ENCODE measurements around the gene MMGT1.
A peak's percentile ranks its signal among the peaks of the same experiment; 100 is the strongest.

Gene MMGT1

DNA sequence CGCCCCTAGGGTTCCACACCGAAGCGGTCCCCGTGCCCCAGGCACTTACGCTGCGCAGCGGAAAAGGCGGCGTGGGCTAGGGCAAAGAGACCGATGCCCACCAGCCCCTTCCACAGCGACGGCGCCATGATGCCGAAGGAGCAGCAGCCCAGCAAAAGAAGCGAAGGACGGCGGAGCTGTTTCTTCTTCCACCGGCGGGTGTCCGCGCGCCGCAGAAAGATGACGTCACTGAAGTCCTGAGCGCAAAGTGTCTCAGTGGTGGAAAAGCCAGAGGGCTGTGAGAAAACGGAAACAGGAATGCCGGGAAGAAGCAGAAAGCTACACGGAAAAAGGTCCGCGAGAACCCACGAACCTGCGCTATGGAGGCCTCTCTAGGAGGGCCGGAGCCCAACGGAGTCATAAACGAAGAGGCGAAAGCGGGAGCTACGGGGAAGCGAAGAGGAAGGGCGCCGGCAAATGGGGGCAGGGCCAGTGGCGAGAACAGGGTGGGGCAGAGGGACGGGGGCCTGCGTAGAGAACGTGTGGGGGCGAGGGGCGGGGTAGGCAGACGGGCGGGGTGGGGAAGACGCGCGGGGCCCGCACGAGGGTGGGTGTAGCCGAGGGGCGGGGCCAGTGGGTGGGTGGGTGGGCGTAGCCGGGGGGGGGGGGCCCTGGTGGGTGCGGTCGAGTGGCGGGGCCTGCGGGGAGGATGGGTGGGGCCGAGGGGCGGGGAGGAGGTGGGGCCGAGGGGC is at the start of gene MMGT1:
Gene MMGT1 (minus strand): TSS at position 441 of the 731 bp plus-strand sequence. CDS start 313 bp downstream, at position 128.
- peak; percentile 80 for DNase-seq

DNA sequence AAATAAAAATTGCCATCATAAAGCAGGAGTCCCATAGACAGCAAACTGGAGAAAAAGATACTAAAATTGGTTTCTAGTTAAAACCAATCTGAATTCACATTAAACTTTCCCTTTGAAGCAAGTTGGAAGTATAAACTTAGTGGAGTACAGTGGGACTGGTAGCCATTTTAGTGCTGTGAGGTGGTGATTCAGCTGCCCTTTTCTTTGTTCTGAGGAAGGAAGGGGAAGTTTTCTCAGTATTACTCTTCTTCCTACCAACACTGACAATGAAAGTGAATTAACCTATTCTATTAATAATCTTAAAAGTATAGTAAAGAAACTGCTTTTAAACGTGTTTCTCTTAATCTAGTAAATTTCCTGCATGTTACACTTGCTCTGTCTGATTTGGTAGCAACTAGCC is 48.1 kb upstream of the MMGT1 start:
- DNase-seq, result peak; percentile 26

DNA sequence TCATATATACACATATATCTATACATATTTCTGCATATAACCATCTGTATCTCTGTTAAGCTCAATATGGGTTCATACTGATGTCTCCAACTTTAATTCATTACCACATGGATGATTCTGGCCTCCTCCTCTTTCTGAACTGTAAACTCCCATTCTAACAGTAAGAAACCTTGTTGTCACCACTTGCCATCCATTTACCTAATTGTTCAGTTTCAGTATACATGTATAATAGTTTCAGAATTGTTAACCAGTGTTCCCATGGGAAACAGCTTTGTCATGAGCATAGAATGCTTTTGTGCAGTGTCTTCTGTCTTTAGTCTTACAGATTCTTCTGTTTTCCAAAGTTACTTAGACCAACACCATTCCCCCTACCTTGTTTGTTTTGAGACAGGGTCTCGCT is 47.4 kb upstream of the MMGT1 start:
- peak; percentile 10 for DNase-seq

DNA sequence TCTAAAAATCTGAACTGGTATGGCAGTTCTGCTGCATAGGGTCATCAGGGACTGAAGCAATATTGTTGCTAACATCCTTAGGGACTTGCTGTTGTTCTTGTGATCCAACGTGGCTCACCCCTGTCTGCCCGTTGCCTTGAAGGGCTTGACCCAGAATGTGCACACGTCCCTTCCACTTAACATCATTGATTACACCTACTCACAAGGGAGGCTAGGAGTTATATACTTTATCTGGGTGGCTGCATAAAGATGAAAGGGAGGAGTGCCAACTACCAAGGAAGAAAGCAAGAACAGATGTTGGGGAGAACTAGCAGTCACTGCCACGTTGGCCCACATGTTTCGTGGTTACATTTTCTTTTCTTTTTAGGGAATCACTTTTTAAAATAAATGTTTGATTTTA is 45.4 kb upstream of the MMGT1 start:
- no peak for DNase-seq

DNA sequence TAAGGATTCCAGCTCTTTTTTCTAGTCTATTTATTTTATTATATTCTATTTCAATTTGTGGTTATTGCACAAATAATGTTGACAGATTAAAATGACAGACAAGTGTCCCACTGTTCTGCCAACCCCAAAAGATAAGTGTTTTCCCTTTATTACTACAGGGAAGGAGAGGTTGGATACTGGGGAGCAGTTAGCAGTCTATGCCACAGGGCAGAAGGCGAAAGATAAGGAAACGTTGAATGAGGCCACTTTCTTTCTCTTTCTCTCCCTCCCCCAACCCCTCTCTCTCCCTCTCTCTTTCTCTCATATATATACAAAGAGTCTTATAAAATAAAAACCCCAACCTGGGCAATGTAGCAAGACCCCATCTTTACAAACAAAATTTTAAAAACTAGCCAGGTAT is 43.1 kb upstream of the MMGT1 start:
- no peak for DNase-seq

DNA sequence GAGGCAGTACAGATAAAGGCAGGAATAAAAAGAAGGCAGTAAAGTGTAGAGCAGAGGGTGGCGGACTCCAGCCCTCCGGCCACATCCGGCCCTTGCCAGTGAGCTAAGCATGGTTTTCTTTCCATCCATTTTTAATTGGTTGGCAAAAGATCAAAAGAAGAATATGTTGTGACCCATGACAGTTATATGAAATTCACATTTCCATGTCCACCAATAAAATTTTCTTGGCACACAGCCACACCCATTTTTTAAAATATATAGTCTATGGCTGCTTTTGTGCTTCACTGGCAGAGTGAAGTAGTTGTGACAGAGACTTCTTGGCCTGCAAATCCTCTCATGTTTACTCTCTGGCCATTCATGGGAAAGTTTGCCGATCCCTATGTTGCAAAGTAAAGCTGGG is 41.2 kb upstream of the MMGT1 start:
- no peak for DNase-seq

DNA sequence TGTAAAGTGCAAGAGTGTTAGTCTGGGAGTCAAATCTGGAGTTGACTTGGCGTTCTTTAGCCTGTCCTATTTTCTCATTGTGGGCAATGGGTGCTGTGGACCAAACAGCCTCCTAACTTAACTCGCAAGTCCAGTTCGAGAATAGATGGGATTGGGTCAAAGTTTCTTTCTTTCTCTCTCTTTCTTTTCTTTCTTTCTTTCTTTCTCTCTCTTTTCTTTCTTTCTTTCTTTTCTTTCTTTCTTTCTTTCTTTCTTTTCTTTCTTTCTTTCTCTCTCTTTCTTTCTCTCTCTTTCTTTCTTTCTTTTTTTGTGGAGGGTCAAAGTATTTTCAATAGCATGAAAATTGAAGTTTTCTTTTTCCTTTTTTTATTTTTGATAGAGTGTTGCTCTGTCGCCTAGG is 14.5 kb upstream of the MMGT1 start:
- DNase-seq, result no peak

DNA sequence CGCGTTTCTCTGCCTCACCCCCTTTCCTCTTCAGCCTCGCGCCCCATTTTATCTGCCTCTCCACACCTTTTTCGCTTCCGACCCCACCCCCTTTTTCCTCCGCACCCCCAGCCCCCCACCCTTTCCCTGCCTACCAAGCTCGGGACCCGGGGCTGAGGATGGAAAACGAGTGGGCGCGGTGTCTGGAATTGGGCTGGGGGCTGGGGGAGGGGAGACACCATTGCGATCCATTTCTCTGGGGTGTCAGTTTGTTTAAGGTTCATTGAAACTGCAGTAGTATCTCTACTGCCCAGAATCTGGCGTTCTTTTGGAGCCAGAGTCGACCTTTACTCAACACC is 12.2 kb upstream of the MMGT1 start:
- no peak for DNase-seq

DNA sequence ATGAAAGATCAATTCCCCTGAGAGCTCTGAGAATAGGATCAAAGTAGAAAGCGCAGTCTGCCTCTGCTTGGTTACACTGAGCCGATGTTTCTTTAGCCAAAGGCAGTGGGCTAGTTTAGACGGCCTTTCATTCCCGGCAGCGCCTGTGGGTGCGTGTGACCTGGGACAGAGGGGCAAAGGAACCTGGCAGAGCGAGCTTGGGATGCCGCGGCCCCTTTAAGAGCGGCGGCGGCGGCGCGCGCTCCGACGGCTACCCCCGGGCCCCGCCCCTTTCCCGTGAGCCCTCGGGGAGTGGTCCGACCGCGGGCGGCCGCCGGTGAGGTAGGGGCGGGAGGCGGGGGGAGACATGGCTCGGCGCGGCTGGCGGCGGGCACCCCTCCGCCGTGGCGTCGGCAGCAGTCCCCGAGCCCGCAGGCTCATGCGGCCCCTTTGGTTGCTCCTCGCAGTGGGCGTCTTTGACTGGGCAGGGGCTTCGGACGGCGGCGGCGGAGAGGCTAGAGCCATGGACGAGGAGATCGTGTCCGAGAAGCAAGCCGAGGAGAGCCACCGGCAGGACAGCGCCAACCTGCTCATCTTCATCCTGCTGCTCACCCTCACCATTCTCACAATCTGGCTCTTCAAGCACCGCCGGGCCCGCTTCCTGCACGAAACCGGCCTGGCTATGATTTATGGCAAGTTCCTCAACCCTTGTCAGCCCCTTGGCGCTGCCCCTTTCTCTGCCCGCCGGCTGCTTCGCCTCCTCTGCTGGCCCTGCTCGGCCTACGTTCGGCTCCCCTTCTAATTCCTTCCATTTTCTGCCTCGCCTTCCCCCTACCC is 11.6 kb upstream of the MMGT1 start, which contains the start of gene SLC9A6:
Gene SLC9A6 (plus strand): TSS at position 279 of the 816 bp plus-strand sequence. CDS start 224 bp downstream, at position 503.
- DNase-seq, result peak; percentile 74

DNA sequence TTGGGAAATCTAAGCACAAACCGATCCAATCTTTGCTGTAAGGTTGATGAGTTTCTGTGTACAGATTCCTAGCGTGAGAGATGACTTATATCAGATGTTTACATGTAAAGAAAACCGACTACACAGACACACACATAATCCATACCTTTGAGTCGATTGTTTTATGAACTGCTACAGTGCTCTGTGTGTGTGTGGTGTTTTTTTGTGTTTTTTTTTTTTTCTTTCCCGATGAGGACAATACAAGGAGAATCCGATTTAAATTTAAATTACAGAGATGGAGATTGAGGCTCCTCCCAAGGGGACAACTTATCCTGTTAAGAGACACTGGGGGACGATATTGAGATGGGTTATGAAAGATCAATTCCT is 11.0 kb upstream of the MMGT1 start:
- no peak for DNase-seq

DNA sequence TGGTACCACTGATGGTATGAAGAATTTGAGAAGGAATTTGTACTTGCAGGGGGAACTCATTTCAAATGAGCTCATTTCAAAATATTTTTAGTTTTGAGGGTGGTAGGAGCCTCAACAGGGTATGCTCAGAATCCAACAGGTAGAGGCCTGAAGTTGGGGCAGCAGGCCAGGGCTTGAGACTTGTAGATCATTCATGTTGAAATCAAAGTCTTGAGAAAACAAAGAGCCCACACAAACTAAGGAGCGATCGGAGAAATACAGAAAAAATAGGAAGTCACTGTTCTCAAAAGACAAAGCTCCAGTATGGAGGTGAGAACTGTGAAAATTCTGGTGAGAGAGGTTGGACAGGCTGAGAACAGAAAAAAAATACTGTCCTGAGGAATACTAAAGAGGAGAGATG is 10.5 kb upstream of the MMGT1 start:
- DNase-seq, result no peak

DNA sequence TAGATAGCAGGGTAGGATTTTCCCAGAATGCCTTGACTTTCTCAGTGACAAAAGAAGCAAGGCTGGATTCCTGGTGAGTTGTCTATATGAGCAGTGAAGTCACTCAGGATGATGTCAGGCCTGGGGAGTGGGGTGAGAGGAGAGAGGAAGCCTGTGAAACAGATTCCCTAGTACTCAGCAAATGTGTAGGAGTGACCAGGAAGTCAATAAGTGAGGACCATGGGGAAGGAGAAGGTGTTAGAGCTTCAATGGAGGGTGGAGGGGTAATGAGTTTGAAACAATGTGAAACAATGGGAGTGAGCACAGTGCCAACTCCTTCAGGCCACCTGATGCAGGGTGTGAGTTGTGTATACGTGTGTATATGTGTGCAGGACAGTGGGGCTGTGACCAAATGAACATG is 9.1 kb upstream of the MMGT1 start:
- no peak for DNase-seq

DNA sequence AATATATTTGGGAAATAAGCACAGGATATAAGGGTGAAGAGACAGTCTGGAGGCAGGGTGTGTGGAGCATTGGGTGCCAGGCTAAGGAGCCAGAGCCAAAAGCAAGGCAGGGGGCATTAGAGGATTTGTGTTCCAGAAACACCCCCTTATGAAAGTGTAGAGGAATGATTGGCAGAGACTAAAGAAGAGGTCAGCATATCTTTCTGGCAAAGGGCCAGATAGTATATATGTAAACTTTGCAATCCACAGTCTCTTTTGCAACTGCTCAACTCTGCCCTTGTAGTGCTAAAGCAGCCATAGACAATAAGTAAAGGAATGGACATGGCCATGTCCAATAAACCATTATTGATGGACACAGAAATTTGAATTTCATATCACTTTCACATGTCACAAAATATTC is 7.9 kb upstream of the MMGT1 start:
- DNase-seq, result no peak

DNA sequence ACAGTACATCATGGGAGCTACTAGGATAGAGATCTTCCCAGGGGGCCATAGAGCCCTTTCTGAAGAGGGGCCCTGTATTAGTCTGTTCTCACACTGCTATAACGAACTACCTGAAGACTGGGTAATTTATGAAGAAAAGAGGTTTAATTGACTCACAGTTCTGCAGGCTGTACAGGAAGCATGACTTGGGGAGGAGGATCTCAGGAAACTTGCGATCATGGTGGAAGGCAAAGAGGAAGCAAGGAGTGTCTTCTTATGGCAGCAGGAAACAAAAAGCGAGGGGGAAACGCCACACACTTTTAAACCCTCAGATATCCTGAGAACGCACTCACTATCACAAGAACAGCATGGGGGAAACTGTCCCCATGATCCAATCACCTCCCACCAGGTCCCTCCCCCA is 7.2 kb upstream of the MMGT1 start:
- DNase-seq, result no peak

DNA sequence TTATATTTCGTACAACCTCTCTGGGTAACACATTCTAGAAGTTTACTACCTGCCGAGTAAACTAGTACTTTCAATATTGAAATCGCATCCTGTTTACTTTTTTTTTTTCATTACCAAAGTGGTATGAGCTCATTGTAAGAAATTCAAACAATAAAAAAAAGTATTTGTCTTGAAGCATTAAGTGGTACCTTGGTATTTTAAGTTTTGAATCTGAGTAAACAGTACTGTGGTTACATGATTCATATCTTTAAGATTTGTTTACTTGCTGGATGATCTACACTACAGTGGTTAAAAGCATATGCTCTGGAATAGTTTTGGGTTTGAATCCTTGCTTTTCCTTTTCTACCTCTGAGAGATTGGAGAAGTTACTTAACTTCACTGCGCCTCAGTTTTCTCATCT is 3.8 kb upstream of the MMGT1 start:
- DNase-seq, result no peak

DNA sequence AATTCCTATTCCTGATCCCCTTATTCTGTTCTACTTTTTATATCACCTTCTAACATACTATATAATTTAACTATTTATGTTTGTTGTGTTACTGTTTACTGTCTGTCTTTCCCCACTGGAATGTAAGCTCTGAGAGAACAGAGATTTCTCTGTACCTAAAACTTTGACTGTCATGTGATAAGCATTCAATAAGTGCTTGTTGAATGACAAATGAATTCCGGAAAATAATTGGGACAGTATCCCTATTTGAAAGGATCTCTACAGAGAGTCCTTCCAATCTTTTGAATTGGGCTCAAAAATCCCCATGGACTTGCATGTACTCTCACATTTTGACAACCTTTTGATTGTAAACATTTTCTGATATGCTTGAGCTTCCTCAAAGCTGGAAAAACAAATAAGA is 1.6 kb upstream of the MMGT1 start:
- no peak for DNase-seq

DNA sequence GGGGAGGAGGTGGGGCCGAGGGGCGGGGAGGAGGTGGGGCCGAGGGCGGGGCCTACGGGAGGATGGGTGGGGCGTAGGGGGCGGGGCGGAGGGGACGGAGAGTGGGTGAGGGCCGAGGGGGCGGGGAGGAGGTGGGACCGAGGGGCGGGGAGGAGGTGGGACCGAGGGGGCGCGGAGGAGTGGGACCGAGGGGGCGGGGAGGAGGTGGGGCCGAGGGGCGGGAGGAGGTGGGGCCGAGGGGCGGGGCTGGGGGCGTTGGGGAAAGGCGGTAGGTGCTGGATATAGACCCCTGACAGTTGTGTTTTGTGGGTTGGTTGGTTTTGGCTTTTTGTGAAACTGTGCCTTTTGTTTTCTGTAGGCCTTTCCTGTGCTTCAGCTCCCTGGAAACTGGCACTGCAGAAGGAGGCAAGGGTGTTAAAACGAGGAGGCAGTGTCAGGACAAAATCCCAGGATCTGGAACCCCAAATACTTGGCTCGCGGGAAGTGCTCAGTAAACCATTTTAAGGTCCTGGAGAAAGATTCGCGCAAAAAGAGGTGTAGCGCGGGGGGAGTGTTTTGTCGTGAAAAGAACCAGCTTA is 580 bp upstream of the MMGT1 start:
- DNase-seq, result peak; percentile 72

DNA sequence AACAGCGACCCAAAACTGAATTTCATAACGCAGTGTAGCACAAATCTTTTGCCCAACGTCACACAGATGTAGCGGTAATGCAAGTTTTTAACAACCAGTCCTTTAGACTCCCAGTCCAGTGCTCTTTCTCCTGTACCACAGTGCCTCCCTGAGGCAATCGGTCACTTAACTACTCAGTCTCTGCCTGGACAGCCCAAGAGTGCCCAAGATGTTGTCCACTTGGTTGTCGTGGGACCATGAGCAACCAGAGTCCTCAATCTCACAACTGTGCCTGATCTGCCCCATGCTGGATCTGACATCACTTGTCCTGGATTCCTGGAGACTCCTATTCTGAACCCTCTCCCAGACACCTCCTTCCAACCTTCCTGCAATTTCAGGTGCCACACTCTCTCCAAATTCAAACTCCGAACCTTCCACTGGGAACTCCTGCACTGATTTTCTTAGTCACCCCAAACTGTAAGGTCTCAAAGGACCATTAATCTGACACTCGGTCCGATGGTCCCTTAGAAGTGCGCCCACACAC is 702 bp downstream of the MMGT1 start:
- no peak for DNase-seq

DNA sequence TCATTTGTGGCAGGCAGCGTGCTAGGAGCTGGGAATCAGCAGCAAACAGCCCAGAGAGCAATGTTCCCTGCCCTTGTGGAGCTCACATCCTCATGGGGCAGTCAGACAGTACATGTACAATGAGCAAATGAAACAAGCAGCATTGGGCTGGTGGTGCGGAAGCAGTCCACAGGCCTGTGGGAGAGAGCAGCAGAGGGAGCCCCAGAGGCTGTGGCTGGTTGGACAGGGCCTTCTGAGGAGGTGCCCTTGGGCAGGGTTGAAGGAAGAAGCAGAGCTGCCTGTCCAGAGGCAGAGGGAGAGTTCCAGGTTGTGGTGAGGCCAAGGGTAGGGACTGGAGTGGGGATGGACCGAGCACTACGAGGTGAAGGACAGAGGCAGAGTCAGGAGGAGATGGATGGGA is 22.5 kb downstream of the MMGT1 start:
- no peak for DNase-seq

DNA sequence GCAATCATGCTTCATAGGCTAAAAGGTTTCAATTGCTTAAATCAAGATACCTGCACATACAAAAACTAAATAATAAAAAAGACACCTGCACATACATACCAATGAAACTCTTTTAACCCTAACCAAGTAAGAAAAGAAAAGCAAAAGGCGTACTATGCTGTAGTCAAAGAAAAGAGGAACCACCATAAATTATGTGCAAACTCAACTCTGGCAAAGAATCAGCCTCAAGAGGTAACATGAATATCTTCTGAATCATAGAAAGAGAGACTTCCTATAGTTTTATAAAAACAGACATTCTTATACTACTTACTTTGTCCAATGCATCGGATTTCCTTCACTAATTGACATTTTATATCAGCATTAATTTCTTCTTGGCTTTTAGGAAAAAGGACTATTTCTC is 29.3 kb downstream of the MMGT1 start:
- no peak for DNase-seq

DNA sequence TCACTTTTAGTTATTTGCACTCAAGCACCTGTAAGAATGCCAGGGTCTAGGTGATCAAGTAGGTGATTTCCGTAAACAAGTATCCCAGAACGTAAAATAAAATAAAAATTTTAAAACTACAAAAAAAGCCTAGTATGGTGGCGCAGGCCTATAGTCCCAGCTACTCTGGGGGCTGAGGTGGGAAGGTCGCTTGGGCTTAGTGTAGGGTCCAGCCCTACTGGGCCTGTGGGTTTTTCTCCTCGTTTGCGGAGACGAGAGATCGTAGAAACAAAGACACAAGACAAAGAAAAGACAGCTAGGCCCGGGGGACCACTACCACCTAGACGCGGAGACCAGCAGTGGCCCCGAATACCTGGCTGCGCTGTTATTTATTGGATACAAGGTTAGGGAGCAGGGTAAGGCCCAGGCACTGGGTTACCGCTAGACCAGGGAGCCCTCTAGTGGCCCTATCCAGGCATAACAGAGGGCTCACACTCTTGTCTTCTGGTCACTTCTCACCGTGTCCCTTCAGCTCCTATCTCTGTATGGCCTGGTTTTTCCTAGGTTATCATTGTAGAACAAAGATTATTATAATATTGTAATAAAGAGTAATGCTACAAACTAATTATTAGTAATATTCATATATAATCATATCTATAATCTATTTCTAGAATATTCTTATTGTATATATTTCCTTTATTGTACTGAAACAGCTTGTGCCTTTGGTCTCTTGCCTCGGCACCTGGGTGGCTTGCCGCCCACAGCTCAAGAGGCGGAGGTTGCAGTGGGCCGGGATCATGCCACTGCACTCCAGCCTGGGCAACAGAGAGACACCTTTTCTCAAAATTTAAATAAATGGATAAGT is 41.9 kb downstream of the MMGT1 start:
- DNase-seq, result peak; percentile 60

DNA sequence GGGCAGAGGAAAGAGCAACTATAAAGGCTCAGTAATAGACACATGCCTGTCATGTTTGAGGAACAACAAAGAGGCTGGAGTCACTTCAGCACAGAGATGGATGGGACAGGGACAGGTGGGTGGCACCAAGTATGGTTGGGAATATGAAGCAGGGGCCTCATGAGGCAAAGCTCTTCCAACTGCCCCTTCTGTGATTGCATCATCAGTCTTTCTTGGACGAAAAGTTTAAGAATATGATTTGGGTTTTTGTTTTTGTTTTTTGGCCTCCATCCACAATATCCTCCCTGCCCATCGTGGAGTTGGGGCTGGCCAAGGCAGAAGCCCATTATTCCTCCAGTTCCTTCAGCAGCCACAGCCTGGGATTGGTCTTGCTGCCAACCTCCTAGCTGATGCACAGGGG is 45.9 kb downstream of the MMGT1 start:
- DNase-seq, result no peak

DNA sequence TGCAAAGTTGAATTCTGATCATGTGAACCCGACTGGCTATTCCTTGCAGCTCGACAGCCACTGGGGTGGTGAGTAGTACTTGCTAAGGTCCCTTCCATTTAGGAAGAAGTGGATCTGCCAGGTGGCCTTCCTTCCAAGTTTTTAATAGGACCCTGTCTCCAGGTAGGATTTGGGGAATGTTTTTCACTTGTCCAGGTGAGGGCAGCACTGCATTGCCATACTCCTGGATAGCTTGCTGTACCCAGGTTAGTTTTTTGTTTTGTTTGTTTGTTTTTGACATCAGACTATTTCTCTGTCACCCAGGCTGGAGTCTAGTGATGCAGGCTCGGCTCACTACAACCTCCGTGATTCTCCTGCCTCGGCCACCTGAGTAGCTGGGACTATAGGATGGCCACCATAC is 50.4 kb downstream of the MMGT1 start:
- no peak for DNase-seq
